GM23338 (cell line): Measurements from ENCODE around the gene MKRN1. TPM values are rescaled to one million over a fixed set of nuclear protein-coding genes. Genes with fewer than 3 reads are reported as not detected.

Source experiments
- ATAC-seq: fragments of 200-7000 bp; cut with Tn5 transposase; 3 replicates; pipeline ENCODE4 v1.9.1; 2020
- DNase-seq: peaks from one replicate; pipeline ENCODE4 v3.0.0-alpha.2; 2015; ENCODE audit warnings: low spot score
- H2AFZ ChIP-seq: fragments of 200-600 bp; sonication (generic); 2 replicates; pipeline ENCODE4 v1.8.0; 2016; ENCODE audit warnings: antibody characterized with exemption, mild to moderate bottlenecking, moderate library complexity
- H3F3A ChIP-seq: fragments of 200-600 bp; sonication (generic); replicated peaks from 2 replicates; pipeline ENCODE4 v1.8.0; 2017; ENCODE audit warnings: antibody characterized with exemption, mixed run types, low read depth
- H3K27ac ChIP-seq: fragments of 200-600 bp; sonication (generic); 2 replicates; pipeline ENCODE4 v1.6.1; 2016; ENCODE audit warnings: low read depth
- H3K27me3 ChIP-seq: fragments of 200-600 bp; sonication (generic); 2 replicates; pipeline ENCODE4 v1.8.0; 2016; ENCODE audit warnings: mild to moderate bottlenecking, mixed run types, moderate library complexity; ENCODE audit not compliant: insufficient read depth
- H3K36me3 ChIP-seq: fragments of 200-600 bp; sonication (generic); 2 replicates; pipeline ENCODE4 v1.8.0; 2016; ENCODE audit warnings: mild to moderate bottlenecking; ENCODE audit not compliant: insufficient read depth
- H3K4me1 ChIP-seq: fragments of 200-600 bp; sonication (generic); 2 replicates; pipeline ENCODE4 v1.8.0; 2016; ENCODE audit warnings: mild to moderate bottlenecking, moderate library complexity; ENCODE audit not compliant: insufficient read depth
- H3K4me2 ChIP-seq: fragments of 200-600 bp; sonication (generic); 2 replicates; pipeline ENCODE4 v1.7.1; 2017; ENCODE audit warnings: mixed run types
- H3K4me3 ChIP-seq: fragments of 200-600 bp; sonication (generic); 2 replicates; pipeline ENCODE4 v1.6.1; 2016; ENCODE audit warnings: mixed run types
- H3K79me2 ChIP-seq: fragments of 200-600 bp; sonication (generic); replicated peaks from 2 replicates; pipeline ENCODE4 v1.8.0; 2017; ENCODE audit warnings: mild to moderate bottlenecking; ENCODE audit not compliant: insufficient read depth
- H3K9me2 ChIP-seq: fragments of 200-600 bp; sonication (generic); 2 replicates; pipeline ENCODE4 v1.8.0; 2017; ENCODE audit not compliant: insufficient read depth
- H4K20me1 ChIP-seq: fragments of 200-600 bp; sonication (generic); replicated peaks from 2 replicates; pipeline ENCODE4 v1.8.0; 2017; ENCODE audit warnings: mild to moderate bottlenecking; ENCODE audit not compliant: insufficient read depth
- H3K27ac Mint-ChIP-seq: 2 replicates; pipeline ENCODE4 v1.8.0; 2020; ENCODE audit warnings: inconsistent platforms, mild to moderate bottlenecking, moderate library complexity, mixed read lengths
- H3K27me3 Mint-ChIP-seq: 3 replicates; pipeline ENCODE4 v1.8.0; 2022; ENCODE audit warnings: low read depth, mild to moderate bottlenecking, moderate library complexity, mixed read lengths, inconsistent platforms; ENCODE audit not compliant: insufficient read depth, poor library complexity
- H3K36me3 Mint-ChIP-seq: 3 replicates; pipeline ENCODE4 v1.8.0; 2021; ENCODE audit warnings: low read depth, mild to moderate bottlenecking, inconsistent platforms, moderate library complexity, mixed read lengths
- H3K4me1 Mint-ChIP-seq: 3 replicates; pipeline ENCODE4 v1.8.0; 2020; ENCODE audit warnings: mild to moderate bottlenecking, inconsistent platforms, mixed read lengths
- H3K4me3 Mint-ChIP-seq: 3 replicates; pipeline ENCODE4 v1.8.0; 2021; ENCODE audit warnings: moderate library complexity, mild to moderate bottlenecking, inconsistent platforms, mixed read lengths
- H3K9me3 Mint-ChIP-seq: 3 replicates; pipeline ENCODE4 v1.8.0; 2020; ENCODE audit warnings: moderate library complexity, mild to moderate bottlenecking, inconsistent platforms, mixed read lengths
- JUNB ChIP-seq: IDR thresholded peaks from one replicate; pipeline ENCODE4 v1.6.1; 2016; ENCODE audit warnings: antibody characterized with exemption; ENCODE audit not compliant: unreplicated experiment
- NANOG ChIP-seq: IDR thresholded peaks from 2 replicates; pipeline ENCODE4 v1.6.1; 2016; ENCODE audit warnings: antibody characterized with exemption, borderline replicate concordance
- POLR2AphosphoS5 ChIP-seq: IDR thresholded peaks from 2 replicates; pipeline ENCODE4 v1.6.1; 2016; ENCODE audit warnings: antibody characterized with exemption, low read depth
- STAT1 ChIP-seq: IDR thresholded peaks from one replicate; pipeline ENCODE4 v1.6.1; 2016; ENCODE audit warnings: antibody characterized with exemption; ENCODE audit not compliant: unreplicated experiment
- ZNF114 ChIP-seq: fragments of 250-450 bp; sonication (Bioruptor Pico); IDR thresholded peaks from 2 replicates; pipeline ENCODE4 v1.5.0; 2020; ENCODE audit warnings: mild to moderate bottlenecking, moderate library complexity
- ZNF331 ChIP-seq: fragments of 250-450 bp; sonication (Bioruptor Pico); IDR thresholded peaks from 2 replicates; pipeline ENCODE4 v1.5.0; 2020; ENCODE audit warnings: low read depth, mild to moderate bottlenecking, moderate library complexity
- polyA plus RNA-seq: library from polyadenylated mRNA; unstranded; fragments of >200 nt; fragmentation: Nextera tagmentation; extraction: Ambion mirVana; gene quantifications from 2 replicates; pipeline ENCODE4 v1.2.1, GENCODE V29; 2016
- total RNA-seq: library from RNA; depleted of rRNA; stranded (reverse); fragments of >200 nt; shearing (Covaris generic); gene quantifications from 2 replicates; pipeline ENCODE4 v1.2.3, GENCODE V29; 2014
- TF ChIP-seq, protein P1 (sequence below): fragments of 250-450 bp; sonication (Bioruptor Pico); IDR thresholded peaks from 2 replicates; pipeline ENCODE4 v1.5.0; 2020; ENCODE audit warnings: mild to moderate bottlenecking, moderate library complexity
- TF ChIP-seq, protein P2 (sequence below): IDR thresholded peaks from one replicate; pipeline ENCODE4 v1.6.1; 2018; ENCODE audit warnings: antibody characterized with exemption; ENCODE audit not compliant: unreplicated experiment
- TF ChIP-seq, protein P3 (sequence below), 2 experiments: fragments of 200-600 bp in 1 of 2; sonication (generic) in 1 of 2; conservative IDR thresholded peaks; 2 replicates each; pipeline versions ENCODE4 v1.5.1 to v1.6.1; 2016 to 2017; ENCODE audit warnings: antibody characterized with exemption in 2 of 2, low read depth in 2 of 2, mild to moderate bottlenecking in 2 of 2, moderate library complexity in 1 of 2

MKRN1 gene
- total and polyA plus RNA-seq, 2 experiments from 2014 or later: 65.0 to 86.8 TPM

DNA sequence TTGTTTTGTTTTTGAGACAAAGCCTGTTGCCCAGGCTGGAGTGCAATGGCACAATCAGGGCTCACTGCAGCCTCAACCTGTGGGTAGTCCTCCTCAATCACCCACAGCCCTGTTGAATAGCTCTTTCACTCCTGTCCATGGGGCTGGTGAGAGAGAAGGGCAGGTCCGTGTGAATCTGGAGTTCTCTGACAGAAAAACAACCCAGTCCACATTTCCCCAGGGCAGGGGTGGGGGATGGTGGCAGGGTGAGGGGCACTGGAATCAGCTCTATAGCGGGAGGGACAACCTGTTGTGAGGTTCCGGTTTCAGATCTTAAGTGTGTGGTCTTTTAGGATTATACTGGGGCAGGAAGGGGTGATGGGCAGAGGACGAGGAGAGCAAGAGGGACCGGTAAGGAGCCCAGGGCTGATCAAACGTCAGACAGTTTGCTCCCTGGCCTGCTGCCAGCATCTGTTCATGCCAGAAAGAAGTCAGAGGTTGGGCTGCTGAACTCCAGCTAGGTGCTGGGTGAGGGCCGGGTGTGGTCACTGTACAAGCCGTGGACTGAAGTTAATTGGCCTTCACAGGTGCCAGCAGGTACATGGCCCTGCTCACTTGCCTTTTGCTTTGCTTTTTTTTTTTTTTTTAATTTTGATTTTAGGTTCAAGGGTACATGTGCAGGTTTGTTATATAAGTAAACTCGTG, 33.2 kb upstream of the MKRN1 start:
- no peaks in the 10 kb centered on the region for H3F3A ChIP-seq
- no peaks in the 10 kb centered on the region for H3K27me3 ChIP-seq
- no peaks in the 10 kb centered on the region; the same call in 2 of the 3 replicates for H3K9me3 Mint-ChIP-seq
- H3K9me2 ChIP-seq: no peaks in the 10 kb centered on the region
- ATAC-seq (peak; percentile 37; the same call in 2 of the 3 replicates), DNase-seq (no peak)
- H3K4me3 Mint-ChIP-seq: no peak overlapping the region
- no peak overlapping the region for H3K27ac Mint-ChIP-seq
- H3K36me3 Mint-ChIP-seq: no peaks in the 10 kb centered on the region
- H3K27ac ChIP-seq: peak overlapping the region; percentile 50; the same call in 1 of the 2 replicates
- no peaks in the 10 kb centered on the region for H4K20me1 ChIP-seq
- no peak overlapping the region for H3K4me2 ChIP-seq
- no peak for TF ChIP-seq JUNB
- TF ChIP-seq, protein P1, sequence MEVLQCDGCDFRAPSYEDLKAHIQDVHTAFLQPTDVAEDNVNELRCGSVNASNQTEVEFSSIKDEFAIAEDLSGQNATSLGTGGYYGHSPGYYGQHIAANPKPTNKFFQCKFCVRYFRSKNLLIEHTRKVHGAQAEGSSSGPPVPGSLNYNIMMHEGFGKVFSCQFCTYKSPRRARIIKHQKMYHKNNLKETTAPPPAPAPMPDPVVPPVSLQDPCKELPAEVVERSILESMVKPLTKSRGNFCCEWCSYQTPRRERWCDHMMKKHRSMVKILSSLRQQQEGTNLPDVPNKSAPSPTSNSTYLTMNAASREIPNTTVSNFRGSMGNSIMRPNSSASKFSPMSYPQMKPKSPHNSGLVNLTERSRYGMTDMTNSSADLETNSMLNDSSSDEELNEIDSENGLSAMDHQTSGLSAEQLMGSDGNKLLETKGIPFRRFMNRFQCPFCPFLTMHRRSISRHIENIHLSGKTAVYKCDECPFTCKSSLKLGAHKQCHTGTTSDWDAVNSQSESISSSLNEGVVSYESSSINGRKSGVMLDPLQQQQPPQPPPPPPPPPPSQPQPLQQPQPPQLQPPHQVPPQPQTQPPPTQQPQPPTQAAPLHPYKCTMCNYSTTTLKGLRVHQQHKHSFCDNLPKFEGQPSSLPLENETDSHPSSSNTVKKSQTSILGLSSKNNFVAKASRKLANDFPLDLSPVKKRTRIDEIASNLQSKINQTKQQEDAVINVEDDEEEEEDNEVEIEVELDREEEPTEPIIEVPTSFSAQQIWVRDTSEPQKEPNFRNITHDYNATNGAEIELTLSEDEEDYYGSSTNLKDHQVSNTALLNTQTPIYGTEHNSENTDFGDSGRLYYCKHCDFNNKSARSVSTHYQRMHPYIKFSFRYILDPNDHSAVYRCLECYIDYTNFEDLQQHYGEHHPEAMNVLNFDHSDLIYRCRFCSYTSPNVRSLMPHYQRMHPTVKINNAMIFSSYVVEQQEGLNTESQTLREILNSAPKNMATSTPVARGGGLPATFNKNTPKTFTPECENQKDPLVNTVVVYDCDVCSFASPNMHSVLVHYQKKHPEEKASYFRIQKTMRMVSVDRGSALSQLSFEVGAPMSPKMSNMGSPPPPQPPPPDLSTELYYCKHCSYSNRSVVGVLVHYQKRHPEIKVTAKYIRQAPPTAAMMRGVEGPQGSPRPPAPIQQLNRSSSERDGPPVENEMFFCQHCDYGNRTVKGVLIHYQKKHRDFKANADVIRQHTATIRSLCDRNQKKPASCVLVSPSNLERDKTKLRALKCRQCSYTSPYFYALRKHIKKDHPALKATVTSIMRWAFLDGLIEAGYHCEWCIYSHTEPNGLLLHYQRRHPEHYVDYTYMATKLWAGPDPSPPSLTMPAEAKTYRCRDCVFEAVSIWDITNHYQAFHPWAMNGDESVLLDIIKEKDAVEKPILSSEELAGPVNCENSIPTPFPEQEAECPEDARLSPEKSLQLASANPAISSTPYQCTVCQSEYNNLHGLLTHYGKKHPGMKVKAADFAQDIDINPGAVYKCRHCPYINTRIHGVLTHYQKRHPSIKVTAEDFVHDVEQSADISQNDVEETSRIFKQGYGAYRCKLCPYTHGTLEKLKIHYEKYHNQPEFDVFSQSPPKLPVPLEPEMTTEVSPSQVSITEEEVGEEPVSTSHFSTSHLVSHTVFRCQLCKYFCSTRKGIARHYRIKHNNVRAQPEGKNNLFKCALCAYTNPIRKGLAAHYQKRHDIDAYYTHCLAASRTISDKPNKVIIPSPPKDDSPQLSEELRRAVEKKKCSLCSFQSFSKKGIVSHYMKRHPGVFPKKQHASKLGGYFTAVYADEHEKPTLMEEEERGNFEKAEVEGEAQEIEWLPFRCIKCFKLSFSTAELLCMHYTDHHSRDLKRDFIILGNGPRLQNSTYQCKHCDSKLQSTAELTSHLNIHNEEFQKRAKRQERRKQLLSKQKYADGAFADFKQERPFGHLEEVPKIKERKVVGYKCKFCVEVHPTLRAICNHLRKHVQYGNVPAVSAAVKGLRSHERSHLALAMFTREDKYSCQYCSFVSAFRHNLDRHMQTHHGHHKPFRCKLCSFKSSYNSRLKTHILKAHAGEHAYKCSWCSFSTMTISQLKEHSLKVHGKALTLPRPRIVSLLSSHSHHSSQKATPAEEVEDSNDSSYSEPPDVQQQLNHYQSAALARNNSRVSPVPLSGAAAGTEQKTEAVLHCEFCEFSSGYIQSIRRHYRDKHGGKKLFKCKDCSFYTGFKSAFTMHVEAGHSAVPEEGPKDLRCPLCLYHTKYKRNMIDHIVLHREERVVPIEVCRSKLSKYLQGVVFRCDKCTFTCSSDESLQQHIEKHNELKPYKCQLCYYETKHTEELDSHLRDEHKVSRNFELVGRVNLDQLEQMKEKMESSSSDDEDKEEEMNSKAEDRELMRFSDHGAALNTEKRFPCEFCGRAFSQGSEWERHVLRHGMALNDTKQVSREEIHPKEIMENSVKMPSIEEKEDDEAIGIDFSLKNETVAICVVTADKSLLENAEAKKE: no peak
- no peak for TF ChIP-seq ZNF114
- TF ChIP-seq ZNF331 (CRISPR knock-in tag): no peak
- TF ChIP-seq POLR2AphosphoS5: no peak
- TF ChIP-seq, protein P2, sequence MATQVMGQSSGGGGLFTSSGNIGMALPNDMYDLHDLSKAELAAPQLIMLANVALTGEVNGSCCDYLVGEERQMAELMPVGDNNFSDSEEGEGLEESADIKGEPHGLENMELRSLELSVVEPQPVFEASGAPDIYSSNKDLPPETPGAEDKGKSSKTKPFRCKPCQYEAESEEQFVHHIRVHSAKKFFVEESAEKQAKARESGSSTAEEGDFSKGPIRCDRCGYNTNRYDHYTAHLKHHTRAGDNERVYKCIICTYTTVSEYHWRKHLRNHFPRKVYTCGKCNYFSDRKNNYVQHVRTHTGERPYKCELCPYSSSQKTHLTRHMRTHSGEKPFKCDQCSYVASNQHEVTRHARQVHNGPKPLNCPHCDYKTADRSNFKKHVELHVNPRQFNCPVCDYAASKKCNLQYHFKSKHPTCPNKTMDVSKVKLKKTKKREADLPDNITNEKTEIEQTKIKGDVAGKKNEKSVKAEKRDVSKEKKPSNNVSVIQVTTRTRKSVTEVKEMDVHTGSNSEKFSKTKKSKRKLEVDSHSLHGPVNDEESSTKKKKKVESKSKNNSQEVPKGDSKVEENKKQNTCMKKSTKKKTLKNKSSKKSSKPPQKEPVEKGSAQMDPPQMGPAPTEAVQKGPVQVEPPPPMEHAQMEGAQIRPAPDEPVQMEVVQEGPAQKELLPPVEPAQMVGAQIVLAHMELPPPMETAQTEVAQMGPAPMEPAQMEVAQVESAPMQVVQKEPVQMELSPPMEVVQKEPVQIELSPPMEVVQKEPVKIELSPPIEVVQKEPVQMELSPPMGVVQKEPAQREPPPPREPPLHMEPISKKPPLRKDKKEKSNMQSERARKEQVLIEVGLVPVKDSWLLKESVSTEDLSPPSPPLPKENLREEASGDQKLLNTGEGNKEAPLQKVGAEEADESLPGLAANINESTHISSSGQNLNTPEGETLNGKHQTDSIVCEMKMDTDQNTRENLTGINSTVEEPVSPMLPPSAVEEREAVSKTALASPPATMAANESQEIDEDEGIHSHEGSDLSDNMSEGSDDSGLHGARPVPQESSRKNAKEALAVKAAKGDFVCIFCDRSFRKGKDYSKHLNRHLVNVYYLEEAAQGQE: no peak
- no peak for TF ChIP-seq STAT1
- TF ChIP-seq, protein P3, sequence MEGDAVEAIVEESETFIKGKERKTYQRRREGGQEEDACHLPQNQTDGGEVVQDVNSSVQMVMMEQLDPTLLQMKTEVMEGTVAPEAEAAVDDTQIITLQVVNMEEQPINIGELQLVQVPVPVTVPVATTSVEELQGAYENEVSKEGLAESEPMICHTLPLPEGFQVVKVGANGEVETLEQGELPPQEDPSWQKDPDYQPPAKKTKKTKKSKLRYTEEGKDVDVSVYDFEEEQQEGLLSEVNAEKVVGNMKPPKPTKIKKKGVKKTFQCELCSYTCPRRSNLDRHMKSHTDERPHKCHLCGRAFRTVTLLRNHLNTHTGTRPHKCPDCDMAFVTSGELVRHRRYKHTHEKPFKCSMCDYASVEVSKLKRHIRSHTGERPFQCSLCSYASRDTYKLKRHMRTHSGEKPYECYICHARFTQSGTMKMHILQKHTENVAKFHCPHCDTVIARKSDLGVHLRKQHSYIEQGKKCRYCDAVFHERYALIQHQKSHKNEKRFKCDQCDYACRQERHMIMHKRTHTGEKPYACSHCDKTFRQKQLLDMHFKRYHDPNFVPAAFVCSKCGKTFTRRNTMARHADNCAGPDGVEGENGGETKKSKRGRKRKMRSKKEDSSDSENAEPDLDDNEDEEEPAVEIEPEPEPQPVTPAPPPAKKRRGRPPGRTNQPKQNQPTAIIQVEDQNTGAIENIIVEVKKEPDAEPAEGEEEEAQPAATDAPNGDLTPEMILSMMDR (conservative IDR thresholded peaks at IDR 0.05; ENCODE audit: low read depth in 2 of 2): no peak
- TF ChIP-seq NANOG: no peak
- no peaks in the 10 kb centered on the region for H3K36me3 ChIP-seq
- no peaks in the 10 kb centered on the region for H3K79me2 ChIP-seq
- H3K4me1 Mint-ChIP-seq: peaks cover 9% of the 10 kb centered on the region; the same call in 2 of the 3 replicates
- H2AFZ ChIP-seq: peak overlapping the region; percentile 92
- no peak overlapping the region for H3K4me3 ChIP-seq
- H3K27me3 Mint-ChIP-seq: peaks cover 10% of the 10 kb centered on the region
- H3K4me1 ChIP-seq: peaks cover 4% of the 10 kb centered on the region
